Mucosa of rectum (tissue), 2 donors: ENCODE measurements around the gene LCN12.

Experiments used
- H3K27ac ChIP-seq, 2 donors: one replicate each; pipeline ENCODE4 v1.7.0; 2013; ENCODE audit warnings: inconsistent platforms in 2 of 2, low read depth in 2 of 2, low read length in 2 of 2
- H3K27me3 ChIP-seq, 2 donors: one replicate each; pipeline ENCODE4 v1.7.0; 2013; ENCODE audit warnings: low read length in 2 of 2; ENCODE audit not compliant: control insufficient read depth in 2 of 2, insufficient read depth in 2 of 2
- H3K36me3 ChIP-seq, 2 donors: one replicate each; pipeline ENCODE4 v1.7.0; 2013; ENCODE audit warnings: low read length in 2 of 2; ENCODE audit not compliant: control insufficient read depth in 2 of 2, insufficient read depth in 2 of 2
- H3K4me1 ChIP-seq, 2 donors: one replicate each; pipeline ENCODE4 v1.7.0; 2013; ENCODE audit warnings: low read length in 2 of 2, mild to moderate bottlenecking in 1 of 2; ENCODE audit not compliant: control insufficient read depth in 2 of 2, insufficient read depth in 2 of 2
- H3K4me3 ChIP-seq, 2 donors: one replicate each; pipeline ENCODE4 v1.7.0; 2013; ENCODE audit warnings: low read length in 2 of 2
- H3K9ac ChIP-seq, 2 donors: one replicate each; pipeline ENCODE4 v1.7.0; 2013; ENCODE audit warnings: low read length in 2 of 2, low read depth in 1 of 2, mild to moderate bottlenecking in 1 of 2
- H3K9me3 ChIP-seq, 2 donors: one replicate each; pipeline ENCODE4 v1.7.0; 2013; ENCODE audit warnings: low read length in 2 of 2; ENCODE audit not compliant: control insufficient read depth in 2 of 2
- donor health status: healthy.
- donor health status: Normal muscosa, but diverticular disease.

The LCN12 gene

GRCh38 chr9:136980669-136981478, 28.8 kb downstream of the LCN12 start:
- Histone ChIP-seq H3K27ac (no peak overlapping the region), H3K4me1 (peaks cover 0 to 3% of the 10 kb centered on the region in 2 donors), H3K9me3 (no peaks in the 10 kb centered on the region), H3K27me3 (peaks cover 8% of the 10 kb centered on the region in 2 donors), H3K4me3 (no peak overlapping the region), H3K36me3 (no peaks in the 10 kb centered on the region), H3K9ac (no peak overlapping the region)

- Histone ChIP-seq H3K27me3 (peaks cover 8 to 11% of the 10 kb centered on the region in 2 donors), H3K9ac (no peak overlapping the region), H3K9me3 (no peaks in the 10 kb centered on the region), H3K27ac (no peak overlapping the region), H3K4me3 (no peak overlapping the region), H3K36me3 (no peaks in the 10 kb centered on the region), H3K4me1 (peaks cover 0 to 3% of the 10 kb centered on the region in 2 donors)
Observed at GRCh38 chr9:136981588-136982231, 29.6 kb downstream of the LCN12 start.

GRCh38 chr9:136982232-136983051, 30.4 kb downstream of the LCN12 start, which contains the start of gene LCNL1:
TSS of gene LCNL1 (plus strand) at chr9:136982993. CDS start at chr9:136983587, 594 bp downstream.
- Histone ChIP-seq H3K36me3 (no peaks in the 10 kb centered on the region), H3K27ac (no peak within 1 kb of the TSS), H3K9ac (no peak within 1 kb of the TSS), H3K27me3 (peaks cover 8 to 11% of the 10 kb centered on the region in 2 donors), H3K9me3 (no peaks in the 10 kb centered on the region), H3K4me1 (peaks cover 0 to 3% of the 10 kb centered on the region in 2 donors), H3K4me3 (no peak within 1 kb of the TSS)

- Histone ChIP-seq H3K9ac (no peak overlapping the region), H3K9me3 (no peaks in the 10 kb centered on the region), H3K27me3 (peaks cover 8 to 11% of the 10 kb centered on the region in 2 donors), H3K36me3 (no peaks in the 10 kb centered on the region), H3K4me1 (no peaks in the 10 kb centered on the region), H3K4me3 (no peak overlapping the region), H3K27ac (no peak overlapping the region)
Observed at GRCh38 chr9:136983167-136983566, 31.1 kb downstream of the LCN12 start.

- no peak overlapping the region for H3K4me3 ChIP-seq
- H3K9ac ChIP-seq, result no peak overlapping the region
- H3K27ac ChIP-seq, result no peak overlapping the region
- H3K27me3 ChIP-seq, result peaks cover 8 to 11% of the 10 kb centered on the region in 2 donors
- no peaks in the 10 kb centered on the region for H3K4me1 ChIP-seq
- no peaks in the 10 kb centered on the region for H3K36me3 ChIP-seq
- H3K9me3 ChIP-seq, result no peaks in the 10 kb centered on the region
Observed at GRCh38 chr9:136983656-136984314, 31.7 kb downstream of the LCN12 start.

GRCh38 chr9:136984464-136985026, 32.5 kb downstream of the LCN12 start:
- peaks cover 8 to 11% of the 10 kb centered on the region in 2 donors for H3K27me3 ChIP-seq
- H3K36me3 ChIP-seq, result no peaks in the 10 kb centered on the region
- no peaks in the 10 kb centered on the region for H3K4me1 ChIP-seq
- no peak overlapping the region for H3K9ac ChIP-seq
- no peak overlapping the region for H3K4me3 ChIP-seq
- no peak overlapping the region for H3K27ac ChIP-seq
- H3K9me3 ChIP-seq, result no peaks in the 10 kb centered on the region

GRCh38 chr9:136985027-136985602, 33.0 kb downstream of the LCN12 start:
- H3K4me3 ChIP-seq, result no peak overlapping the region
- H3K27me3 ChIP-seq, result peaks cover 8 to 11% of the 10 kb centered on the region in 2 donors
- H3K9ac ChIP-seq, result no peak overlapping the region
- H3K4me1 ChIP-seq, result no peaks in the 10 kb centered on the region
- no peak overlapping the region for H3K27ac ChIP-seq
- no peaks in the 10 kb centered on the region for H3K9me3 ChIP-seq
- H3K36me3 ChIP-seq, result no peaks in the 10 kb centered on the region

- Histone ChIP-seq H3K9me3 (no peaks in the 10 kb centered on the region), H3K27me3 (peaks cover 8 to 11% of the 10 kb centered on the region in 2 donors), H3K36me3 (no peaks in the 10 kb centered on the region), H3K9ac (no peak overlapping the region), H3K27ac (no peak overlapping the region), H3K4me1 (no peaks in the 10 kb centered on the region), H3K4me3 (no peak overlapping the region)
Observed at GRCh38 chr9:136985853-136986252, 33.8 kb downstream of the LCN12 start.

- Histone ChIP-seq H3K27me3 (peaks cover 5 to 11% of the 10 kb centered on the region in 2 donors), H3K27ac (no peak overlapping the region), H3K36me3 (no peaks in the 10 kb centered on the region), H3K9me3 (no peaks in the 10 kb centered on the region), H3K4me1 (peaks cover 7 to 11% of the 10 kb centered on the region in 2 donors), H3K9ac (no peak overlapping the region), H3K4me3 (no peak overlapping the region)
Observed at GRCh38 chr9:136988872-136989271, 36.8 kb downstream of the LCN12 start.
